Inferior parietal cortex (tissue), 1 donor: ENCODE results near the gene LRFN4.

Source experiments
- DNase-seq: peaks from one replicate; pipeline ENCODE4 v3.0.0-alpha.2; 2016; ENCODE audit errors: extremely low spot score

The LRFN4 gene

GRCh38 chr11:66858186-66858938 is 1.5 kb downstream of the LRFN4 start:
- DNase-seq = no peak

GRCh38 chr11:66858939-66859685 is 2.2 kb downstream of the LRFN4 start:
- no peak for DNase-seq

GRCh38 chr11:66859686-66860448 is 3.0 kb downstream of the LRFN4 start:
- no peak for DNase-seq

- no peak for DNase-seq
These were observed 3.6 kb downstream of the LRFN4 start for GRCh38 chr11:66860449-66860831.

GRCh38 chr11:66861038-66861773 is 4.3 kb downstream of the LRFN4 start:
- DNase-seq = no peak

GRCh38 chr11:66861774-66862558 is 5.1 kb downstream of the LRFN4 start:
- DNase-seq = no peak

GRCh38 chr11:66862559-66863037 is 5.7 kb downstream of the LRFN4 start:
- no peak for DNase-seq

- no peak for DNase-seq
These were observed 6.7 kb downstream of the LRFN4 start for GRCh38 chr11:66863428-66864125.

- DNase-seq = no peak
These were observed 7.5 kb downstream of the LRFN4 start for GRCh38 chr11:66864172-66864901.

- no peak for DNase-seq
These were observed 8.2 kb downstream of the LRFN4 start for GRCh38 chr11:66864924-66865697.

GRCh38 chr11:66866007-66866406 is 9.1 kb downstream of the LRFN4 start:
- DNase-seq = no peak

- DNase-seq = no peak
These were observed 9.7 kb downstream of the LRFN4 start for GRCh38 chr11:66866511-66866986.

- DNase-seq = no peak
These were observed 10.7 kb downstream of the LRFN4 start for GRCh38 chr11:66867425-66868040.

GRCh38 chr11:66868082-66868725 is 11.3 kb downstream of the LRFN4 start:
- no peak for DNase-seq

- DNase-seq = no peak
These were observed 12.1 kb downstream of the LRFN4 start for GRCh38 chr11:66868726-66869566.

- DNase-seq = no peak
These were observed 12.7 kb downstream of the LRFN4 start for GRCh38 chr11:66869567-66869870.

- DNase-seq = no peak
These were observed 13.3 kb downstream of the LRFN4 start for GRCh38 chr11:66870131-66870530.
